Right kidney (tissue), 1 donor: ENCODE data around the gene SLC25A27.

Experiments
- DNase-seq: peaks from one replicate; pipeline ENCODE4 v3.0.0-alpha.2; 2016

Gene SLC25A27

DNA sequence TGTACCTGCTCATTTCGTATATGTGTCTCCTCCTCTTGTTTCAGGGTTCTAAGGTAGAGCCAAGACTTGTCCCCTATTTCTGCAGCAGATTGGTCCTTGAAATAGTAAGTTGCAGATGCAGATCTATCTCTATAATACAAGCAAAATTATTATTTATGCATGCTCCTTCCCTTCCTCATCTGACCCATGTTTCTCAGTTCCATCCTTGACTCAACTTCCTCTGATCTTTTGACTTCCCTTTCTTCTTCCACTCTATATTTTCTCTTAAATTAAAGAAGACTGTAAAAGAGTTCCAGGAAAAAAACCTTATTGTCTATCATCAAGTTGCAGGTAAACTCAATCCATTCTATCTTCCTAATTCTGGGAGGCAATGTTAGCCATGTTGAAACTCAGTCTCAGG, 58.7 kb downstream of the SLC25A27 start:
- DNase-seq: no peak

DNA sequence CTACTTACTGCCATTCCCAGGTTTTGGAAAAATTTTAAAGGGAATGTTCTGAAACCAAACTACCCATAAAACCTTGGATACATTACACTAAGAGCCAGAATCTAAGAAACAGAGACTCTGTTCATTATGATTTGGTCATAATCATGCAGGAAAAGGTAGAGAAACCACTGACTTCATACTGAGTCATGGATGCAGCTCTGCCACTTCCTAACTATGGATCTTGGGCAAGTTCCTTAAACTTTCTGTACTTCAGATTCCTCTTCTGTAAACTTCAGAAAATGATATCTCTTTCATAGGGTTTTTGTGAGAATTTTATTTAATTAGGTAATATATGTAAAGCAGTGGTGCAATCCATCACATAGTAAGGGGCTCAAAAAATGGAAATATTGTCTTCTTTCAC, 62.4 kb downstream of the SLC25A27 start:
- DNase-seq: no peak

DNA sequence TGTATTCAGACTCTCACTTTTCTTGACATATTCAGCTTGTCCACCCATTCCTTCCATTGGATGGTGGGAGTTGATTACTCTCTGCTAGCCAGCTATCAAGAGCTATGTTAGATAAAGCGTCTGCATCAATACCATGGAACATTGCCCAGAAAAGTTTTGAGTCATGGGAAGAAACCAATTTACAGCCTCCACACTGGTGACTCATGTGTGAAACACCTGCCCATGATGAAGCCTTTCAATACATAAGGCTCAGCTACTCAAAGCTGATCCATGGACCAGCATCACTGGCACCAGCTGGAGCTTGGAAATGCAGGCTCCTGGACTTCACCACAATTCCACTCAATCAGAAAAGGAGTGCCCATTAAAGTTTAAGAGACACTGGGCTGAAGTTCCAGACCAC, 66.3 kb downstream of the SLC25A27 start:
- DNase-seq: no peak

DNA sequence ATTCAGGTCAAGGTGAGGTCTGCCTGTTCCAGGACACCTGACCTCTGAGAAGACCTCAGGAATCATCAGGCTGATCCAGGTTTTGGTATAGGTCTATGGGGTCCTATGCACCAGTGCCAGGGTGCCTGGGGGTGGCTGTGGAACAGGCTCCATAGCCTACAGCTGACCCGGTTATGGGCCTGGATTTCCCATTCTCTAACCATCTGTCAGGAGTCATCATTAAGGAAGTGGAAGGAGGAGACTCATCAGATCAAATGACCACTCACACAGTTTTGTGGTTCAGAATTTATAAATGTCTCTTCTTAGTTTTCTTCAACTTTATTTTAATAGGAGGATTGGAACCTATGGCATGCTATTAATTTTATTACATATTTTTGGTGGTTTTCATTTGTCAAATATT, 67.6 kb downstream of the SLC25A27 start:
- DNase-seq: no peak
